Measurements from ENCODE around the gene HCN1.
"Not testable (repeated sequence)": the region's sequence is repeated elsewhere in the genome, so short reads cannot be mapped to it uniquely, and the experiment has no call there.

The HCN1 gene

DNA sequence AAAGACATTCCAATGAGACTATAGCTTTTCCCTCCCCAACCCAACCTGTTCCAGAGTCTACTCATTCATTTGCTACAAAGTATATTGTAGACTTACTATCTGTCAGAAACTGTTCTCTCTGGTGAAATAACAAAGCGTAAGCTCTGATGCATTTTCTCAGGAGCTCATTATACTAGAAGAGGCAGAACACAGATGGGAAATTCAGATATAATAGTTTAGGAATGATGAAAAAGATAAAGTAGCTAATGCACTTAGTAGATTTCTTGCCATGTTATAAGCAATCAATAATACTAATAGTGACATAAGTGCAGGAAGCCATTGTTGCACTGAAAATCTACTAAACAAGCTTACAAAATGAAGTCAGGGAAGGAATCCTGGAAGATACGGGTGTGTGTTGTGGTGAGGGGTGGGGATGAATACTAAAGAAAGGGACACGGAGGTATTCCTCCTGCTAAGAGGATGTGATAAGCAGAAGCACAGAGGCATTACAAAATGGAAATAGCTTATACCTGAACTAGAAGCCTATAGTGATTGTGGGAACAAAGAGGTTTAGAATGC, 78.2 kb downstream of the HCN1 start:
- no peak for DNase-seq (ENCODE audit: low read depth in 2 of 2)

DNA sequence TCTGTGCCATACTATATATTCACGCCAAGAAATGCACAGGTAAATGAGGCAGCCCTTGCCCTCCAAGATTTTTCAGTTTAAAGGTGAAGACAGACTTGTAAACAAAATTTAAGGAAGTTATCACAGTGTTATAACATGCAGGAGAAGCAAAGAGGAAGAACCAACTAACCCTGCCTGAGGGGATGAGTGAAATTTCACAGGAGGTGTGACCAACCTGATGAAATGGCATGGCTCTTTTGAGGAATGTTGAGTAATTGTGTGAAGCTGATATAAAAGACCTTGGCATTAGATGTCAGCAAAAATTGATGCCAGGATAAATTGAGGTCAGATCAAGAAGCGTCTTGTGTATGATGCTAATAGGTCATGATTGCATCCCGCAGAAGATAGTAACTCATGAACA, 86.5 kb downstream of the HCN1 start:
- no peak for DNase-seq (ENCODE audit: low read depth in 2 of 2)

DNA sequence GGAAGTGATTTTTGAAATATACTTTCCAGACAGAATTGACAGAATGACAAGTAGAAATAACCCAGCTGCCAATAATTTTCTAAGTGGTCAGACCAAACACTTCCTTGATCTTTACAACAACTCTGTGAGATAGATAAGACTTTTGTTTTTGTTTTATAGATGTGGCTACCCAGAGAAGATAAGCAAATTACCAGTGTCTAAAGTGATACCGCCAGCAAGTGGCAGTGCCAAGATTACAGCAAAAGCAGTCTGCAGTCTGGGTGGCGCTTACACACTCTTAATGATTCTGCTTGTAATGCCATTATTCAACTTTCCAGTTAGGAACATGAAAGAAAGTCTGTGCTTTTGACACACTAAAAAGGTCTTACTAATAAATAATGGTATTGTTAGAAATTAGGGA, 92.1 kb downstream of the HCN1 start:
- DNase-seq (ENCODE audit: low read depth in 2 of 2) = no peak

DNA sequence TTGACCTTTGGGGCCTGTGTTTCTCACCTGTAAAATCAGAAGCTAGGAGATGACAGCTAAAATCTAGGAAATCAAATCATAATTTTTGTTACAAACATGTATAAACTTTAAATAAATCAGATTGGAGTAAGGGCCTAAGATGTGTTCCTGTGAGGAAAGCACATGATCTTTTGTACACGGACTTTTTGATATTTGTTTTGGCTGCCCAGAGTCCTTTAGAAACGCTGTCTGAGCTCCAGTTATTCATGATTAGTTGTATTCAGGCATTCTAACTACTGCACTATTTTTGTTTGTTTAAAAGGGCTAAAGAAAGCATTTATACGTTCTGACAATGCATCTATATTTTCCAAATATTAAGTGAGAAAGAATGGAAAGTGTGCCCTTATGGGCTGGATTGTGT, 94.8 kb downstream of the HCN1 start:
- DNase-seq (ENCODE audit: low read depth in 2 of 2) = no peak

DNA sequence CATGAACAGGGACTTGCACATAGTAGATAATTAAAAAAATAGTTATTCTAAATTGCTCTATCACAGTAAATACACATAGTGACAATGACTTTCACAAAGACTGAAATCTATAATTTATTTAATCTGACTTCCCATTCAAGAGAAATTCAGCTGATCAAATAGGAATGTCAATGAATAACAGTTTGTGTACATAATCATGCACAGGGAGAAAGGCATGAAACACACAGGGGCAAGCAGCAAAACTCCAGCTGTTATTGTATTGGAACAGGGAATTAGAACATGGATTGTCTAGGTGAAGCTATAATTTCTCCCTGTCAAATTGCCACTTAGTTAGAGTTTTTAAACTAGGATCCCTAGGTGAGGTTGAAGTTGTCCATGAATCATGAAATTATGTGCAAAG, 99.9 kb downstream of the HCN1 start:
- no peak for DNase-seq (ENCODE audit: low read depth in 2 of 2)

DNA sequence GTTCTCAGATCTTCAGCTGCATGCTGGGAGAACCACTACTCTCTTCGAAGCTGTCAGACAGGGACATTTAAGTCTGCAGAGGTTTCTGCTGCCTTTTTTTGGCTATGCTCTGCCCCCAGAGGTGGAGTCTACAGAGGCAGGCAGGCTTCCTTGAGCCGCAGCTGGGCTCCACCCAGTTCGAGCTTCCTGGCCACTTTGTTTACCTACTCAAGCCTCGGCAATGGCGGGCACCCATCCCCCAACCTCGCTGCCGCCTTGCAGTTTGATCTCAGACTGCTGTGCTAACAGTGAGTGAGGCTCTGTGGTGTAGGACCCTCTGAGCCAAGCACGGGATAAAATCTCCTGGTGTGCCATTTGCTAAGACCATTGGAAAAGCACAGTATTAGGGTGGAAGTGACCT, 110.2 kb downstream of the HCN1 start:
- not testable (repeated sequence) for DNase-seq (ENCODE audit: low read depth in 2 of 2)

DNA sequence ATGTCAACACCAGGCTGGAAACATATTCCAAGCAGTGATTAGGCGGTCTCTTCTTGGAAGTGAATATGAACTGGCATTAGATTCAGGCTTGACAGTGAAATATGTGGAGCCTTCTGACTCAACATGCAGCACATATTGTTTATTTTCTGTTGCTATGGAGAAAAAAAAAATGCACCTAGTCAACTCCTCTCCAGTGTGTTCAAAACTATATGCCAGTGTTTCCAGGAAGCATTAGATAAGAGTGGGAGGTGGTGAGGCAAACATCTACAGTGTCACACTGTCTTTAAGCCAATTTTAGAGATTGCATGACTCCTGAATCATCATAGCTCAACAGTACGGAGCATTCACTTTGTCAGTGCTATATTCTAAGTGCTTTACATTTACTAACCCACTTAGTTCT, 117.9 kb downstream of the HCN1 start:
- no peak for DNase-seq (ENCODE audit: low read depth in 2 of 2)

DNA sequence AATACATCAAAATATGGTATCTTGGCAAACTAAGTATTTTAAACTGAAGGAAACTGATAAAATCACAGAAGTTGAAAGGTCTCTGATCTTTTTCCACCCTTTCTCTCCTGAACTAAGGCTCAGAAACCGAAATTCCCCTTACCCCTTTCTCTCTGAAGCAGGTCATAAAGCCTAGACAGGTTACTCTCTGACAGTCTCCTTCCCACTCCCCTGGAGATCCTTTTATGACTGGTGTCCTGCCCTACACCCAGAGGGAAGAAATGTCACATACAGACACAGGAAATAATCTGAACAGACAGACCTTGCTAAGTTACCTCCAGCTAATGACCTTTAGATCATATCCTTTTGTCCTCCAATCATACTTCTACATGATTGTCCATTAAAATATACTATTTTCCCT, 127.4 kb downstream of the HCN1 start:
- no peak for DNase-seq (ENCODE audit: low read depth in 2 of 2)

DNA sequence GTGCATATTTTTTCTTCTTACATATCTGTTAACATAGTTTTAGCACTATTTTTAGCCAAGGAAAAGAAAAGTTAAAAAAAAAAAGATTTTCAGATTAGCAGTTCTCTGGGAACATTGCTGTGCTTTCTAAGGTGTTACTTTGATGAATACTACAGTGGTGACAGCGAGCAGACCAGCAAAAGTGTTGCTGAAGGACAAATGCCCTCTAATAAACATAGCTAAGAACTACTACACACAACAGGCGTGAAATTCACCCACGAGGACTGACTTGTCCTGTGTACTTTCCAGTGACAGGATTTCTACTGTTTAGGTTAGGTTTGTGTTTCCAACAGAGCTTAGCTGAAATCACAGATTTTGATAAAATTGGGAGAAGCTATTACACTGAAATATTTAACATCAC, 153.8 kb downstream of the HCN1 start:
- DNase-seq (ENCODE audit: low read depth in 2 of 2) = no peak

DNA sequence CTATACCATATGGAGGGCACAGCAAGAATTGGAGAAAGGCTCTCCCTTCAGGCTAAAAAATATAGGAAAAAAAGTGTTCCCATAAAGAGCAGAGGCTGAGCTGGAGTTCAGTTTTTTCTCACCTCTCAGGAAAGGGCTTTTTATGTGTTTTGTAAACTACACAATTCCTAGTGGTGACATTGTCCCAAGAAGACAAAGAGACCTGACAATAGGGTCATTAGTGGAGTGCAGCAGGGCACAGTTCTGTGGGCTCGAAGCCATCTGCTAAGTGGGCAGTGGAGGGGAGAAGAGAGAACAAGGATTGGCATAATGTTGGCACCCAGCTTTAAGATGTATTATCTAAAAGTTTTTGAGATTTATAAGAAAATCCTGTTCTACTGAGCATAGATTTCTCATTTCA, 162.5 kb downstream of the HCN1 start:
- no peak for DNase-seq (ENCODE audit: low read depth in 2 of 2)

DNA sequence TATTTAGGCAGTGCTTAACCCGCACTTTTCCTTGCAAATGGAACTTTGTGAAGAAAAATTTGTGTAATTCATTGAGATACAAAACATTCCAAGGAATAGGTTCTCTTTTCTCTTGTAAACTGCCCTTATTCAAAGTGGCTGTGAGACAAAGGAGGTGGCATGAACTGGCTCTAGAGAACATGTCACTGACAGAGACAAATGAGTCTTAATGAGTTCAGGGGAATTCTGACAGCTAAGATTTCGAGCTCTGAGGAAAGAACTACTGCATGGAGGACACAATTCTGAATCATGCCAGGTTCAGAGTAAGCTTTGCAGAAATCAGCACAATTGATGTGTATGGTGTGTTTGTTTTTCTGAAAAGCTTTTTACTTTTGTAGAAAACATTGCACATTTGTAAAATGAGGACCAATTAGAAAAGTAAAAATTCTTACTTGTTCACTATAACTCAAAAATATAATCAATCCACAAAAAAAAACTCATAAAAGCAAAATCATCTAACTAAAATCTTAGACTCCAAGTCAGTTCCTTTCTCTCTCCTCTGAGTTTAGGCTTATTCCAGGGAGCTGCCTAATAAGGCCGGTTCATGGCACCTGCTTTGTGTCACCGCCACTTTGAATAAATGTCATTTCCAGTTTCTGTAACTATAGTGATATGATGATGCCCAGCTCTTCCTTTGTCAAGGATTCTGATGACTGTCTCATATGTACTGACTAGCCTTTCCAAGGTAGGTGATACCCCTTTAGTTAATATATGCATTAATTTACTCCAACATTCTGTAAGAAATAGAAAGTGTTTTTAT, 163.2 kb downstream of the HCN1 start:
- DNase-seq (ENCODE audit: low read depth in 2 of 2) = no peak

DNA sequence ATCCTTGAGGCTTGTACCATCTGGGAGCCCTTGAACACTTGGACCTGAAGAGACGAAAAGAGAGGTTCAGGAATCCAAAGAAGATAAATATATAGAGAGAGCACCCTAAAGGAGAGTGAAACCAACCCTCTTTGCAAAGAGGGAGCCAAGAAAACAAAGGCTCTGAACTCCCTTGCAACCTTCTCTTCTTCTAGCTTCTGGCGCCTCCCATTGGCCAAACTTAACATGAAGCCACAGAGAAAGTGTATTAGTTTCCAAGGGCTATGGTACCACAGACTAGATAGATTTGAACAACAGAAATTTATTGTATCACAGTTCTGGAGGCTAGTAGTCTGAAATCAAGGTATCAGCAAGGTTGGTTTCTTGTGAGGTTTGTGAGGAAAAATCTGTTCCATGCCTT, 175.1 kb downstream of the HCN1 start:
- DNase-seq (ENCODE audit: low read depth in 2 of 2) = no peak

DNA sequence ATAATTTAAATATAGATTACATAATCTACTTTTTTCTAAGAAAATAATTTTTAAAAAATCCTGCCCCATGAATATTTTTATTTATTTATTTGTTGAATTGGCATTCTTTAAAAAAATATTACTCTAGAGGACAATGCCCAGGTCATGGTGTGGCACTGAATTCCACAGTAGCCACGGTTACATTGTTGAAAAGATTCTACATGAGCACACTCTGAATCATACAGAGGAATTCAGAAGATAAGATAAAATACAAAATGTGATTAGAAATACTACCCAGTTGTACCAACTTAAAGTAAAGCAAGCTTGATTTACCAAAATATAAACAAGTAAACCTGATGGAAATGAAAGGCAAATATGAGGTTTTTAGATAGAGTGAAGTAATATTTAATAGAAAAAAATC, 183.7 kb downstream of the HCN1 start:
- no peak for DNase-seq (ENCODE audit: low read depth in 2 of 2)

DNA sequence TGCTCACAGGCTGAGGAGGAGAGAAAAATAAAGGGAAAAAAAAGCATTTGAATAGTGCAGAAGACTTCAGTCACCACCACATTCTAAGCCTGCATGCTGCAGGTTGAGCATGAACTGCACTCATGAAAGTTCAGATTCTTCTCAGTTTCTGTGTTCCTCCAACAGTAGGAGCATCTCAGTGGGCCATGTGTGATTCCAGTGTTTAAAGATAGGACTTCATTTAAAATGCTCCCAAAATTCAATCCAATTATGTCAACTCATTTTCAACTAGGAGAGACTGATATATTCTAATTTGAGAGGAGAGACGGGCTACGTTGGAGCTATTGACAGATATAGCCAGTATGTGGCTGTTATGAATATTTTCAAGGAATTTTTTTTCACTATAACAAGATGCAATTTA, 186.8 kb downstream of the HCN1 start:
- DNase-seq (ENCODE audit: low read depth in 2 of 2) = no peak

DNA sequence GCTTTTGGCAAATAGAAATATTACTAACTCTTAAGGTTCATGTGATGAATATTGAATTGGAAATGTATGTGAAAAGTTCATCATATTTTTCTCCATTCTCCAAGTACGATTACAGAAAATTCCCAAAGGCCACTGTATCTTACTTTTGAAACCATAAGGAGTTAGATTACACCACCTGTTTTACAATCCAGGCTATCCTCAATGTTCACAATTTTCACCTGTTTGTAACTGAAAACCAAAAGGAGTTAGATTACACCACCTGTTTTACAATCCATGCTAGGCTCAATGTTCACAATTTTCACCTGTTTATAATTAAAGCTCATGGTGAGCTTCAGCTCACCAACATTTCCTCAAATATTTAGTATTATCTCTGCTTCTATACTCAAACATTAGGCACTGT, 188.0 kb downstream of the HCN1 start:
- no peak for DNase-seq (ENCODE audit: low read depth in 2 of 2)

DNA sequence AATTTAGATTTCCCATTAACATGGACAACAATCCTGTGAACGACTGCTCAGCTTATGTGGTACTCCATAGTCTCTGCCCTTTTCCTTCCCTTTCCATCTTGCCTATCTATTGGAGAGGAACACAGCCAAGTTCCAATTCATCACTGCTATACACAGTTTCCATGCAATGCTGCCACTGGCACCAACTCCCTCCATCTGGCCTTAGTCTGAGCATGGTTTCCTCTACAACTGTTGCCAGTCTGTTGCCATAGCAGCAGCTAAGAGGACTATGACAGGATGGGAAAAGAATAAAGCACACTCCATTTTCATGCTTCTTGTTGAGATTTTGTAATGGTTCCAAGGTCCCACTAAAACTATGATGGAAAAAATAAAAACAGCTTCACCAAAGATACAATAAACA, 189.0 kb downstream of the HCN1 start:
- DNase-seq (ENCODE audit: low read depth in 2 of 2) = no peak

DNA sequence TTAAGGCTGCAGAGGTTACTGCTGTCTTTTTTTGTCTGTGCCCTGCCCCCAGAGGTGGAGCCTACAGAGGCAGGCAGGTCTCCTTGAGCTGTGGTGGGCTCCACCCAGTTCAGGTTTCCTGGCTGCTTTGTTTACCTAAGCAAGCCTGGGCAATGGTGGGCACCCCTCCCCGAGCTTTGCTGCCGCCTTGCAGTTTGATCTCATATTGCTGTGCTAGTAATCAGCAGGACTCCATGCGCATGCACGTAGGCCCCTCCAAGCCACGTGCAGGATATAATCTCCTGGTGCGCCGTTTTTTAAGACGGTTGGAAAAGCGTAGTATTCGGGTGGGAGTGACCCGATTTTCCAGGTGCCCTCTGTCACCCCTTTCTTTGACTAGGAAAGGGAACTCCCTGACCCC, 197.2 kb downstream of the HCN1 start:
- DNase-seq (ENCODE audit: low read depth in 2 of 2) = not testable (repeated sequence)

DNA sequence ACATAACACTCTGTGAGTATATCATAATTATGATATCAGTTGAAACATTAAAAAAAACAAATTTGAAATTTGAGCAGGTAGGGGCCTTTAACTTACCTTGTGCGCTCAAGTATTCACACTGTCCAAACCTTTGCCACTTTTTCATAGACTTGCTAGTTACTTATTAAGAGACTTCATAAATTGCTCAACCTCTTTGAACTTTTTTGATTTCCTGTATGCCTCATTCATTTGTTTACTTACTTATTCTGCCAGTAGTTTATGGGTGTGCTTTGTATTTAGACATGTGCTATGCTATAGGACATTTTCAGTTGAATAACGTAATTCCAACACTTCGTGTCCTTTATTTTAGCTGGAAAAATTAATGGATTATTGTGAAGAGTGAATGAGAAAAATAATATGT, 204.8 kb downstream of the HCN1 start:
- DNase-seq (ENCODE audit: low read depth in 2 of 2) = no peak

DNA sequence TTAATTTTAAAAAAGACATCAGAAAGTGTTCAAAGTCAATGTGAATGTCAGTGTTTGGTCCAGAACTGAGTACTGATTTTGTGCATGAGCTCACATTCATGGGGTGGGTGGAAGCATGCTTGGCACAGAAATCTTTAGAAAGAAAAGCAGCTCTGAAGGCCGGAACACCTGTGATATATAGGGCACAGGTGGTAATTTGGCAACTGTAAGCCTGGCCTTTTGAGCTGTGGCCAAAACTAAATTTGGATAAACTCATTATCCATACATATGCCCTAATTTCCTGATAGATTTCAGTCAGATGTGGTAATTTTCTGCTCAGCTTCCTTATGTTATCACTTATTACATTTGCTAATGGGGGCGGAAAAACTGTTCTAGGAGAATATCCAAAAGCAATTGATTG, 211.4 kb downstream of the HCN1 start:
- no peak for DNase-seq (ENCODE audit: low read depth in 2 of 2)

DNA sequence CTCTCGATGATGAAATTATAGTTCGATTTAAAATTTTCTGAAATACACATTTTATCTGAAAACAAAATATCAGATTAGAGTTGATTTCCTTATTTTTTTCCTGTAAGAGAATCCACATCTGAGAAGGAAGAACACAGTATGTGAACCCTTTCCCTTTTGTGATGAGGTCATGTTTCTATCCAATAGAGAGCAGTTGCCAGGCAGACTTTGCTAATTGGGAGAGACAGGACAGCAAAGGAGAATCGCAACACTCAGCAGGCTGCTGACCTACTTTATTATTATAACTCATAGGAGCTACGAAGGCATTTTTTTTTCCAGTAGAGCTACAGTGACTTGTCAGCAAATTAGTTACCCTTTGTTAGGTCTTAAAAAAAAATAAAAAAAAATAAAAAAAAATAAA, 242.1 kb downstream of the HCN1 start:
- DNase-seq (ENCODE audit: low read depth in 2 of 2) = no peak

DNA sequence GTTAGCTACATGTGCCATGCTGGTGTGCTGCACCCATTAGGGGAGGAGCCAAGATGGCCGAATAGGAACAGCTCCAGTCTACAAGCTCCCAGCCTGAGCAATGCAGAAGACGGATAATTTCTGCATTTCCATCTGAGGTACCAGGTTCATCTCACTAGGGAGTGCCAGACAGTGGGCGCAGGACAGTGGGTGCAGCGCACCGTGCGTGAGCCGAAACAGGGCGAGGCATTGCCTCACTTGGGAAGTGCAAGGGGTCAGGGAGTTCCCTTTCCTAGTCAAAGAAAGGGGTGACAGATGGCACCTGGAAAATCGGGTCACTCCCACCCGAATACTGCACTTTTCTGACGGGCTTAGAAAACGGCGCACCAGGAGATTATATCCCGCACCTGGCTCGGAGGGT, 251.3 kb downstream of the HCN1 start:
- not testable (repeated sequence) for DNase-seq (ENCODE audit: low read depth in 2 of 2)

DNA sequence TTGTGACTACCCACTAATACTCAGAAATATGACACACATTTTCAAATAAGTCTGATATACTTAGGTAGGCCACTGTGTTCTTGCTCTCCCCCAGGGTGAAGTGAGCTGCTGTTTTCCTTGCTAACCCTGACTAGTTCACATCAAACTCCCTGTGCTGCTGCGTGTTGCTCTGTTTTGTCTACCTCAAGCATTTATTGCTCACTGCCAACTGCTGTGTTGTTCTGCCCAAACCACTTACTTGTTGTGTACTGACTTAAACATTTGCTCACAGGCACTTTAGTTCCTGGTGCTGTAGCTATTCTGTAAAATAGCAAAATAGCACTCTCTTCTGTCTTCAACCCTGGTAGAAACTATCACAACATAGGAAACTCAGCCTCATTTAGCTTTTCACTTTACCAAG, 255.7 kb downstream of the HCN1 start:
- DNase-seq (ENCODE audit: low read depth in 2 of 2) = no peak

DNA sequence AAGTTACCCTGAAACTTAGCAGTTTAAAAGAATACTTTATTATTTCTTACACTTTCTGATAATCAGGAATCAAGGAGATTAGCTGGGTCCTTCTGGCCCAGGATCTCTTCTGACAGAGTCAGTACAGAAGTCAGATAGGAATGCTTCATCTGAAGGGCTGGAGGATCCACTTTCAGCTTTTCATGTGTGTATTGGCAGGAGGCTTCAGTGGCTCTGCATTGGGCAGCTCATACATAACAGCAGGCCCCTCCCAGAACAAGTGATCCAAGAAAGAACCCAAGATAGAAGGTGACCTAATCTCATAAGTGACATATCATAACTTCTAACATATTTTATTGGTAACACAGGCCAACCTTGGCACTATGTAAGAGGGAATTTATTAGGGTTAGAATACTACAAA, 258.4 kb downstream of the HCN1 start:
- no peak for DNase-seq (ENCODE audit: low read depth in 2 of 2)
